OCI-LY7 (cell line): ENCODE results near the gene PI3.

Source experiments
- CTCF ChIP-seq: fragments of 200-600 bp; sonication (generic); conservative IDR thresholded peaks from 2 replicates; pipeline ENCODE4 v1.5.1; 2014; ENCODE audit warnings: mild to moderate bottlenecking, antibody characterized with exemption, low read length, moderate library complexity, mixed read lengths
- EZH2phosphoT487 ChIP-seq: fragments of 200-600 bp; sonication (generic); IDR thresholded peaks from 2 replicates; pipeline ENCODE4 v1.6.1; 2018; ENCODE audit warnings: low read depth, borderline replicate concordance, mild to moderate bottlenecking, mixed run types, antibody characterized with exemption, low read length, moderate library complexity, mixed read lengths

- no peak for TF ChIP-seq CTCF
- TF ChIP-seq EZH2phosphoT487, result no peak
Observed at GRCh38 chr20:45193331-45193730, 18.6 kb downstream of the PI3 start.
